IPS DF 6.9 (cell line): ENCODE measurements around the gene PJA1.

Experiments used
- DNase-seq: peaks from one replicate; pipeline ENCODE4 v3.0.0-alpha.2; 2013; ENCODE audit warnings: low read depth, low spot score
- H3K27ac ChIP-seq: one replicate; pipeline ENCODE4 v1.5.1; 2013; ENCODE audit warnings: low read length, control low read depth
- H3K27me3 ChIP-seq: 2 replicates; pipeline ENCODE4 v1.6.1; 2013; ENCODE audit warnings: mild to moderate bottlenecking, low read length; ENCODE audit not compliant: control insufficient read depth, insufficient read depth
- H3K36me3 ChIP-seq: 2 replicates; pipeline ENCODE4 v1.6.1; 2013; ENCODE audit warnings: low read length; ENCODE audit not compliant: control insufficient read depth, insufficient read depth
- H3K4me1 ChIP-seq: 2 replicates; pipeline ENCODE4 v1.6.1; 2013; ENCODE audit warnings: low read length; ENCODE audit not compliant: control insufficient read depth, insufficient read depth
- H3K4me3 ChIP-seq: 2 replicates; pipeline ENCODE4 v1.5.1; 2013; ENCODE audit warnings: mild to moderate bottlenecking, low read length
- H3K9me3 ChIP-seq: 2 replicates; pipeline ENCODE4 v1.6.1; 2013; ENCODE audit warnings: low read length, inconsistent platforms; ENCODE audit not compliant: control insufficient read depth, insufficient read depth
- WGBS: extraction: QIAGEN DNeasy Blood & Tissue Kit; methylation state at CpG from one replicate; pipeline ENCODE4 v1.1.7; 2013; ENCODE audit warnings: mixed read lengths, missing lambda C conversion rate; ENCODE audit not compliant: insufficient read length, insufficient coverage; 5-methylcytosine and 5-hydroxymethylcytosine counted together

The PJA1 gene

GRCh38 chrX:69144838-69145680 lies 20.2 kb downstream of the PJA1 start:
- DNase-seq: no peak
- Histone ChIP-seq H3K9me3 (no peaks in the 10 kb centered on the region), H3K27ac (no peak overlapping the region), H3K36me3 (no peaks in the 10 kb centered on the region), H3K4me1 (peaks cover 1% of the 10 kb centered on the region; the same call in 1 of the 2 replicates), H3K4me3 (no peak overlapping the region), H3K27me3 (no peaks in the 10 kb centered on the region)
- no CpG with 5 or more reads among the region's 7 CpGs for WGBS

- Histone ChIP-seq H3K27me3 (no peaks in the 10 kb centered on the region), H3K9me3 (no peaks in the 10 kb centered on the region), H3K36me3 (no peaks in the 10 kb centered on the region), H3K4me1 (no peaks in the 10 kb centered on the region), H3K4me3 (no peak overlapping the region), H3K27ac (no peak overlapping the region)
- no CpG with 5 or more reads among the region's 7 CpGs for WGBS
- no peak for DNase-seq
Measured at GRCh38 chrX:69143530-69143929, 21.7 kb downstream of the PJA1 start.

DNA sequence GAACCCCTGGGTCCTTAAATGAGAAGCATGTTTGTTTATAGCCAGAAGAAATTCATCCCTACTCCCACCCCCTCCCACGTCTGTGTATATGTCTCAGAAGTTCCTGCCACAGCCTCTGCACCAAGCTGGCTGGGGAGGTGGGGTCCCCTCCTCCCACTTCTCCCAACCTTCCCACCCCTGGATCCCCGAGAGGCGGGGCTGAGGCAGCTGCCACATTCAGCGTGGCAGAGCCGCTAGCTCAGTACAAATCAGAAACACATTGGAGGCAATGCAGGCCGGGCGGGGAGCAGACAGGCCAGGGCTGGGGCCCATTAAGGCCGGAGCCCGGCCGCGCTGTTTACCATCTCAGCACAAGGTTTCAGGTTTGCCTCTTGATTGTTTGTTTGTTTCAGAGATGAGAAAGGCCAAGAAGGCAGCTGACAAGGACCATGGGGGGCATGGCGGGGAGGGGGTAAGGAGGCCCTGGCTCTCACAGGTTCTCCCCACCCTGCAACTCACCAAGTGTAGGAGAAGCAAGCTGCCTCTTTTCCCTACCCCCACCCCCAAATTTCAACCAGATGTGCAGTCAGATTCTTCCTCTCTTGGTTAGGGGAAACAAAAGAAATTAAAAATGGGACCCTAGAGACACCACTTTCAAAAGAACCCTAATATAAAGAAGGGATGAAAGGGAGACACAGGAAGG lies 22.3 kb downstream of the PJA1 start:
- no CpG with 5 or more reads among the region's 12 CpGs for WGBS
- Histone ChIP-seq H3K4me1 (no peaks in the 10 kb centered on the region; the same call in 1 of the 2 replicates), H3K27me3 (no peaks in the 10 kb centered on the region)

GRCh38 chrX:69140837-69141236 lies 24.4 kb downstream of the PJA1 start:
- Histone ChIP-seq H3K27ac (no peak overlapping the region), H3K27me3 (no peaks in the 10 kb centered on the region), H3K36me3 (no peaks in the 10 kb centered on the region), H3K9me3 (no peaks in the 10 kb centered on the region), H3K4me1 (peaks cover 5% of the 10 kb centered on the region; the same call in 1 of the 2 replicates), H3K4me3 (no peak overlapping the region)
- WGBS: no CpG with 5 or more reads among the region's 5 CpGs
- no peak for DNase-seq

More for the DNA sequence above, 22.3 kb downstream of the PJA1 start:
- Histone ChIP-seq H3K9me3 (no peaks in the 10 kb centered on the region), H3K4me3 (no peak overlapping the region), H3K27ac (no peak overlapping the region), H3K36me3 (no peaks in the 10 kb centered on the region)
- DNase-seq: no peak

GRCh38 chrX:69139516-69139915 lies 25.7 kb downstream of the PJA1 start:
- Histone ChIP-seq H3K4me1 (peaks cover 5% of the 10 kb centered on the region; the same call in 1 of the 2 replicates), H3K36me3 (no peaks in the 10 kb centered on the region), H3K27me3 (no peaks in the 10 kb centered on the region), H3K4me3 (no peak overlapping the region), H3K27ac (no peak overlapping the region), H3K9me3 (no peaks in the 10 kb centered on the region)
- DNase-seq: no peak
- no CpG with 5 or more reads among the region's 10 CpGs for WGBS

DNA sequence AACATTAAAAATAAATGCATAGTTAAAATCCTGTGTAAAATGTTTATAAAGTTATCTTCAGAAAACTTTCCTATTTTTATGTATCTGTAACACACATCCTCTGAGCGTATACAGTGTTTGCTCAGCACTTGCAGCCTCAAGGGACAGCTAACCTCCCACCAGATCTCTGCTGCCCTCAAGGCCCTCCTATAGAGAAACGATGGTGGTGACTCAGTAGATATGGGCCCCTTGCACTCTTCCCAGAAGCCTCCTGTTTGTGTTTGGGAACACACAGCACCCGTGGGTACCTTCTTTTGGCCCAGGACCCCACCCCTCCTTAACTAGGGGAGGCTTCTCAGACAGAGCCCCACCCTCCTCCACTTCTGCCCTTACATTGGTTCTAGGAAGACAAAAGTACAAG lies 26.7 kb downstream of the PJA1 start:
- Histone ChIP-seq H3K36me3 (no peaks in the 10 kb centered on the region), H3K9me3 (no peaks in the 10 kb centered on the region), H3K4me3 (no peak overlapping the region), H3K4me1 (peaks cover 6% of the 10 kb centered on the region; the same call in 1 of the 2 replicates), H3K27me3 (no peaks in the 10 kb centered on the region), H3K27ac (no peak overlapping the region)
- WGBS: no CpG with 5 or more reads among the region's 3 CpGs
- DNase-seq: no peak

DNA sequence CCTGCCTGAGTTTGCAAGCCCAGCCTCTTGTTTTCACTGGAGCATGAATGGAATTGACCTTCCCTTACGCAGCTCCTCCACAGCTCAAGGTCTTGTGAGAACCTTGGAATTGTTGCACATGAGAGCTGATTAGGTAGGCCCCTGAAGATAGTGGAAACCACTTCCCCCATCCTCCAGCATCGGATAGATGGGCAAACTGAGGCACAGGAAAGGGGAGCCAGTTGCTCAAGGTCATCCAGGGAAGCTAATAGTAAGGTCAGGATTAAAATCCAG lies 27.2 kb downstream of the PJA1 start:
- no peak for DNase-seq
- Histone ChIP-seq H3K36me3 (no peaks in the 10 kb centered on the region), H3K27me3 (no peaks in the 10 kb centered on the region), H3K4me3 (no peak overlapping the region), H3K4me1 (peaks cover 8% of the 10 kb centered on the region; the same call in 1 of the 2 replicates), H3K27ac (no peak overlapping the region), H3K9me3 (no peaks in the 10 kb centered on the region)
- no CpG with 5 or more reads among the region's 2 CpGs for WGBS

GRCh38 chrX:69137371-69138117 lies 27.7 kb downstream of the PJA1 start:
- H3K9me3 ChIP-seq: no peaks in the 10 kb centered on the region
- no peak overlapping the region for H3K4me3 ChIP-seq
- H3K4me1 ChIP-seq: peaks cover 8% of the 10 kb centered on the region; the same call in 1 of the 2 replicates
- peak overlapping the region; percentile 12 for H3K27ac ChIP-seq
- no peaks in the 10 kb centered on the region for H3K27me3 ChIP-seq
- WGBS: no CpG with 5 or more reads among the region's 11 CpGs
- DNase-seq: no peak
- H3K36me3 ChIP-seq: no peaks in the 10 kb centered on the region

DNA sequence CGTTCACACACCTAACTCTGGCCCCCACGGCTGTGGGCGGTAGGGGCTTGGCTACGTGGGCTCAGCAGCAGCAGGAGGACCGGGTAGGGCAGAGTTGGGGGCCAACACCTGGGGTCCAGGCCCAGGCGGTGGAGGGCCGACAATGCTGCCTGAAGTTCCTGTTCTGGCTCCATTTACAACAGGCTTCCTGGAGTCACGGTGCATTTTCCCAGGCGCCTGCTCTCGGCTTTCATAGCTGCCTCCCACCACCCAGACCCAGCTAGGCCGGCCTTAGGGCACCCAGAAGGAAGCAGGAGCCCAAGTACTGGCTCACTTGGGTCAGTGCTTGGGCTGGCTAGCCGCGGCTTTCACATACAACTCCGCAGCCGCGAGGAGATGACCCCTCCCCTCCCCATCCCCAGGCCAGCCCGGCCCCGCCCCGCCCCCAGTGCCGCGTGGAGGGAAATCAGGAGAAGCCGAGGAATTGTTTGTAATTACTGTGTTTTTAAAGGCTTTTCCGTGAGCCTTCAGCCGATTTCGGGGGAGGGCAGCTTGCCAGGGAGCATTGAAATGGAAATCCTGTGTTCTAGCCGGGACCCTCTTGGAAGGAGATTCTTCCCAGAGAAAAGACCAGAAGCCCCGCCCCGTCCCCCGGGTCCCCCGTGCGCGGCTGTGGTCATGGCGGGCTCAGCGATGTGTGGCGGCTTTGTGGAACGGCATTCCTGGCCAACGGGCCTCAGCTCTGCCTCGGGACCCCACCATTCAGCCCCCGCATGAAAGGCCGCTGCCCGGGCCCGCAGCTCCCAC lies 28.5 kb downstream of the PJA1 start:
- no peaks in the 10 kb centered on the region for H3K27me3 ChIP-seq
- no peak for DNase-seq
- H3K4me3 ChIP-seq: no peak overlapping the region
- no CpG with 5 or more reads among the region's 42 CpGs for WGBS
- peaks cover 8% of the 10 kb centered on the region; the same call in 1 of the 2 replicates for H3K4me1 ChIP-seq
- H3K36me3 ChIP-seq: no peaks in the 10 kb centered on the region
- no peak overlapping the region for H3K27ac ChIP-seq
- H3K9me3 ChIP-seq: no peaks in the 10 kb centered on the region
